ENCODE measurements around the gene PTPRT.
A peak's percentile ranks its signal among the peaks of the same experiment; 100 is the strongest.

The PTPRT gene

GRCh38 chr20:42392442-42392841 lies 797.3 kb downstream of the PTPRT start:
- peaks cover 9% of the 10 kb centered on the region for H3K9me3 Mint-ChIP-seq
- H3K36me3 Mint-ChIP-seq (ENCODE audit: low read depth): no peaks in the 10 kb centered on the region
- peaks cover 1% of the 10 kb centered on the region for H3K27me3 Mint-ChIP-seq
- no peak overlapping the region for H3K4me3 Mint-ChIP-seq
- intact Hi-C loops (cut with micrococcal nuclease): no loop called here
- peaks cover 13% of the 10 kb centered on the region for H3K4me1 Mint-ChIP-seq (ENCODE audit: low read depth)
- no peak overlapping the region for H3K27ac Mint-ChIP-seq

- H3K4me1 Mint-ChIP-seq (ENCODE audit: low read depth): peaks cover 13% of the 10 kb centered on the region
- H3K27me3 Mint-ChIP-seq: peaks cover 1% of the 10 kb centered on the region
- H3K36me3 Mint-ChIP-seq (ENCODE audit: low read depth): no peaks in the 10 kb centered on the region
- intact Hi-C loops (cut with micrococcal nuclease): no loop called here
- peaks cover 10% of the 10 kb centered on the region for H3K9me3 Mint-ChIP-seq
- peak overlapping the region; percentile 36 for H3K27ac Mint-ChIP-seq
- H3K4me3 Mint-ChIP-seq: no peak overlapping the region
These were observed 797.9 kb downstream of the PTPRT start for GRCh38 chr20:42391807-42392206.

GRCh38 chr20:42380287-42380686 lies 809.4 kb downstream of the PTPRT start:
- H3K27ac Mint-ChIP-seq: no peak overlapping the region
- H3K9me3 Mint-ChIP-seq: peaks cover 36% of the 10 kb centered on the region
- intact Hi-C loops (cut with micrococcal nuclease): no loop called here
- H3K4me3 Mint-ChIP-seq: no peak overlapping the region
- peaks cover 6% of the 10 kb centered on the region for H3K4me1 Mint-ChIP-seq (ENCODE audit: low read depth)
- peaks cover 2% of the 10 kb centered on the region for H3K27me3 Mint-ChIP-seq
- no peaks in the 10 kb centered on the region for H3K36me3 Mint-ChIP-seq (ENCODE audit: low read depth)

GRCh38 chr20:42379385-42379784 lies 810.3 kb downstream of the PTPRT start:
- intact Hi-C loops (cut with micrococcal nuclease): no loop called here
- H3K27ac Mint-ChIP-seq: no peak overlapping the region
- H3K36me3 Mint-ChIP-seq (ENCODE audit: low read depth): no peaks in the 10 kb centered on the region
- peaks cover 36% of the 10 kb centered on the region for H3K9me3 Mint-ChIP-seq
- peaks cover 2% of the 10 kb centered on the region for H3K27me3 Mint-ChIP-seq
- H3K4me3 Mint-ChIP-seq: no peak overlapping the region
- peaks cover 6% of the 10 kb centered on the region for H3K4me1 Mint-ChIP-seq (ENCODE audit: low read depth)

- no peak overlapping the region for H3K27ac Mint-ChIP-seq
- H3K27me3 Mint-ChIP-seq: peaks cover 2% of the 10 kb centered on the region
- no peak overlapping the region for H3K4me3 Mint-ChIP-seq
- intact Hi-C loops (cut with micrococcal nuclease): no loop called here
- peaks cover 33% of the 10 kb centered on the region for H3K9me3 Mint-ChIP-seq
- H3K36me3 Mint-ChIP-seq (ENCODE audit: low read depth): no peaks in the 10 kb centered on the region
- H3K4me1 Mint-ChIP-seq (ENCODE audit: low read depth): peaks cover 6% of the 10 kb centered on the region
These were observed 810.9 kb downstream of the PTPRT start for GRCh38 chr20:42378826-42379225.

- no peaks in the 10 kb centered on the region for H3K36me3 Mint-ChIP-seq (ENCODE audit: low read depth)
- intact Hi-C loops (cut with micrococcal nuclease): no loop called here
- H3K27me3 Mint-ChIP-seq: peaks cover 2% of the 10 kb centered on the region
- H3K9me3 Mint-ChIP-seq: peaks cover 18% of the 10 kb centered on the region
- H3K4me3 Mint-ChIP-seq: no peak overlapping the region
- H3K4me1 Mint-ChIP-seq (ENCODE audit: low read depth): peaks cover 6% of the 10 kb centered on the region
- no peak overlapping the region for H3K27ac Mint-ChIP-seq
These were observed 813.6 kb downstream of the PTPRT start for GRCh38 chr20:42376131-42376530.

- Mint-ChIP-seq H3K4me1 (ENCODE audit: low read depth) (no peaks in the 10 kb centered on the region), H3K9me3 (peaks cover 9% of the 10 kb centered on the region), H3K27me3 (peaks cover 8% of the 10 kb centered on the region)
These were observed 816.7 kb downstream of the PTPRT start for GRCh38 chr20:42373049-42373448.

GRCh38 chr20:42370075-42370474 lies 819.6 kb downstream of the PTPRT start:
- Mint-ChIP-seq H3K4me1 (ENCODE audit: low read depth) (no peaks in the 10 kb centered on the region), H3K27me3 (peaks cover 10% of the 10 kb centered on the region), H3K4me3 (no peak overlapping the region), H3K36me3 (ENCODE audit: low read depth) (no peaks in the 10 kb centered on the region), H3K9me3 (peaks cover 9% of the 10 kb centered on the region), H3K27ac (no peak overlapping the region)
- intact Hi-C loops (cut with micrococcal nuclease): no loop called here

More at GRCh38 chr20:42373049-42373448, 816.7 kb downstream of the PTPRT start:
- Mint-ChIP-seq H3K27ac (no peak overlapping the region), H3K36me3 (ENCODE audit: low read depth) (no peaks in the 10 kb centered on the region), H3K4me3 (no peak overlapping the region)
- intact Hi-C loops (cut with micrococcal nuclease): no loop called here

- Mint-ChIP-seq H3K36me3 (ENCODE audit: low read depth) (no peaks in the 10 kb centered on the region), H3K9me3 (peaks cover 9% of the 10 kb centered on the region), H3K4me3 (no peak overlapping the region), H3K4me1 (ENCODE audit: low read depth) (peaks cover 6% of the 10 kb centered on the region), H3K27me3 (peaks cover 10% of the 10 kb centered on the region), H3K27ac (no peak overlapping the region)
- intact Hi-C loops (cut with micrococcal nuclease): no loop called here
These were observed 820.8 kb downstream of the PTPRT start for GRCh38 chr20:42368910-42369309.

GRCh38 chr20:42366626-42367025 lies 823.1 kb downstream of the PTPRT start:
- no peaks in the 10 kb centered on the region for H3K36me3 Mint-ChIP-seq (ENCODE audit: low read depth)
- H3K4me3 Mint-ChIP-seq: no peak overlapping the region
- no peak overlapping the region for H3K27ac Mint-ChIP-seq
- H3K27me3 Mint-ChIP-seq: peaks cover 10% of the 10 kb centered on the region
- intact Hi-C loops (cut with micrococcal nuclease): no loop called here
- peaks cover 6% of the 10 kb centered on the region for H3K4me1 Mint-ChIP-seq (ENCODE audit: low read depth)
- H3K9me3 Mint-ChIP-seq: peaks cover 9% of the 10 kb centered on the region

GRCh38 chr20:42364446-42364845 lies 825.3 kb downstream of the PTPRT start:
- Mint-ChIP-seq H3K4me1 (ENCODE audit: low read depth) (peaks cover 6% of the 10 kb centered on the region), H3K36me3 (ENCODE audit: low read depth) (no peaks in the 10 kb centered on the region), H3K9me3 (peaks cover 9% of the 10 kb centered on the region), H3K4me3 (no peak overlapping the region), H3K27me3 (peaks cover 6% of the 10 kb centered on the region), H3K27ac (no peak overlapping the region)
- intact Hi-C loops (cut with micrococcal nuclease): no loop called here

GRCh38 chr20:42361402-42361970 lies 828.2 kb downstream of the PTPRT start:
- peaks cover 2% of the 10 kb centered on the region for H3K27me3 Mint-ChIP-seq
- intact Hi-C loops (cut with micrococcal nuclease): no loop called here
- H3K36me3 Mint-ChIP-seq (ENCODE audit: low read depth): no peaks in the 10 kb centered on the region
- H3K9me3 Mint-ChIP-seq: no peaks in the 10 kb centered on the region
- H3K27ac Mint-ChIP-seq: no peak overlapping the region
- H3K4me3 Mint-ChIP-seq: no peak overlapping the region
- H3K4me1 Mint-ChIP-seq (ENCODE audit: low read depth): peaks cover 6% of the 10 kb centered on the region

GRCh38 chr20:42360621-42361020 lies 829.1 kb downstream of the PTPRT start:
- Mint-ChIP-seq H3K9me3 (peaks cover 1% of the 10 kb centered on the region), H3K27ac (no peak overlapping the region), H3K4me1 (ENCODE audit: low read depth) (peaks cover 6% of the 10 kb centered on the region), H3K27me3 (peaks cover 1% of the 10 kb centered on the region), H3K4me3 (no peak overlapping the region), H3K36me3 (ENCODE audit: low read depth) (no peaks in the 10 kb centered on the region)
- intact Hi-C loops (cut with micrococcal nuclease): no loop called here

GRCh38 chr20:42359617-42360016 lies 830.1 kb downstream of the PTPRT start:
- no peak overlapping the region for H3K4me3 Mint-ChIP-seq
- H3K36me3 Mint-ChIP-seq (ENCODE audit: low read depth): no peaks in the 10 kb centered on the region
- H3K27me3 Mint-ChIP-seq: peaks cover 1% of the 10 kb centered on the region
- intact Hi-C loops (cut with micrococcal nuclease): no loop called here
- H3K9me3 Mint-ChIP-seq: peaks cover 10% of the 10 kb centered on the region
- H3K4me1 Mint-ChIP-seq (ENCODE audit: low read depth): peaks cover 5% of the 10 kb centered on the region
- no peak overlapping the region for H3K27ac Mint-ChIP-seq

GRCh38 chr20:42352096-42352495 lies 837.6 kb downstream of the PTPRT start:
- H3K4me3 Mint-ChIP-seq: no peak overlapping the region
- no peak overlapping the region for H3K27ac Mint-ChIP-seq
- peaks cover 10% of the 10 kb centered on the region for H3K9me3 Mint-ChIP-seq
- H3K4me1 Mint-ChIP-seq (ENCODE audit: low read depth): no peaks in the 10 kb centered on the region
- H3K36me3 Mint-ChIP-seq (ENCODE audit: low read depth): no peaks in the 10 kb centered on the region
- intact Hi-C loops (cut with micrococcal nuclease): no loop called here
- H3K27me3 Mint-ChIP-seq: no peaks in the 10 kb centered on the region

Measured in dendritic cell treated with granulocyte-macrophage colony-stimulating factor and Interleukin-4, amounts not matched to agents 40 ng/mL and 50 ng/mL, for 4 days (primary cell).